Left renal cortex interstitium (tissue), 4 donors: ENCODE measurements around the gene SLC41A1. TPM values are rescaled to one million over a fixed set of nuclear protein-coding genes. Genes with fewer than 3 reads are reported as not detected.
"Not testable (repeated sequence)": the region's sequence is repeated elsewhere in the genome, so short reads cannot be mapped to it uniquely, and the experiment has no call there.

Experiments
- DNase-seq, 4 donors: peaks; one replicate each; pipeline ENCODE4 v3.0.0-alpha.2; 2013; ENCODE audit warnings: low read depth in 4 of 4, low spot score in 2 of 4, missing footprints in 1 of 4
- polyA plus RNA-seq, 4 donors: library from polyadenylated mRNA; unstranded; fragments of 120-200 nt; gene quantifications; one replicate each; pipeline ENCODE4 v1.2.1, GENCODE V29; 2013; ENCODE audit not compliant: insufficient read length in 4 of 4

SLC41A1 gene
- polyA plus RNA-seq, 4 donors, result 24.5 to 34.0 (median 30.7) TPM

DNA sequence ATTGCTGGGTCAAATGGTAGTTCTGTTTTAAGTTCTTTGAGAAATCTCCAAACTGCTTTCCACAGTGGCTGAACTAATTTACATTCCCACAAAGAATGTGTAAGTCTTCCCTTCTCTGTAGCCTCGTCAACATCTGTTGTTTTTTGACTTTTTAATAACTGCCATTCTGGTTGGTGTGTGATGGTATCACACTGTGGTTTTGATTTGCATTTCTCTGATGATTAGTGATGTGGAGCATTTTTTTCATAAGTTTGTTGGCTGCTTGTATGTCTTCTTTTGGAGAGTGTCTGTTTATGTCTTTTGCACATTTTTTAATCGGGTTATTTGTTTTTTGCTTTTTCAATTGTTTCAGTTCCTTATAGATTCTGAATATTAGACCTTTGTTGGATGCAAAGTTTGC, 10.3 kb upstream of the SLC41A1 start:
- DNase-seq, result not testable (repeated sequence)

DNA sequence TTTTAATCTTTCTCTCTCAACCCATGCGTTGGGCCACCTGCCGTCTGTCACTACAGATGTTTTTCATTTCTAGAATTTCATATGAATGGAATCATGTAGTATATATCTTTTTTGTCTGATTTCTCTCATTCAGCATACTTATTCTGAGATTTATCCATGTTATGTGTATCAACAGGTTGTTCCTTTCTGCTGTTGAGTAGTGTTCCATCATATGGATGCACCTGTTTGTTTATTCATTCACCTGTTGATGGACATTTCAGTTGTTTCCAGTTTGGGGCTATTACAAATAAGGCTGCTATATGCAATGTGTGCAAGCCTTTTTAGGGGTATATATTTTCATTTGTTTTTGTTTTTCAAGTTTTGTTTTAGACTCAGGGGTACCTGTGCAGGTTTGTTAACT, 9.4 kb upstream of the SLC41A1 start:
- no peak for DNase-seq

DNA sequence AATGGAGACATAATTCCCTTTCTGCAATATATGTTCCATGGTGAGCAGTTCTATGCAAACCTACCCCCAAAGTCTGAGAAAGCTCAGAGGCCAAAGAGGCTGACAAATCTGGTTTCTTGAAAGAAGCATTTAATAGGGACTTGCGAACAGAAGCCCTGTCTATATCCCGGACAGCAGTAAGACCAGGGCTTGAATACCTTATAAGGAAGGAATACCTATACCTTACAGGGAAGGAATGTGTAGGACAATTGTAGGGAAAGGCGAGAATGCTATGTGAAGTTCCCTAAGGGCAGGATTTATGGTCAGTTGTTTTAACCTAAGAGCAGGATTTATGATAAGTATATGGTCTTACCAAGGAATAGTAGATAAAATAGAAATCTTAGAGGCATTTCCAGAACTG, 5.0 kb upstream of the SLC41A1 start:
- DNase-seq, result no peak

- DNase-seq, result no peak
Measured at GRCh38 chr1:205817364-205817763, 4.4 kb upstream of the SLC41A1 start.

- DNase-seq, result no peak
Measured at GRCh38 chr1:205813755-205814058, 709 bp upstream of the SLC41A1 start.

- no peak for DNase-seq
Measured at GRCh38 chr1:205812271-205812877, 624 bp downstream of the SLC41A1 start.

DNA sequence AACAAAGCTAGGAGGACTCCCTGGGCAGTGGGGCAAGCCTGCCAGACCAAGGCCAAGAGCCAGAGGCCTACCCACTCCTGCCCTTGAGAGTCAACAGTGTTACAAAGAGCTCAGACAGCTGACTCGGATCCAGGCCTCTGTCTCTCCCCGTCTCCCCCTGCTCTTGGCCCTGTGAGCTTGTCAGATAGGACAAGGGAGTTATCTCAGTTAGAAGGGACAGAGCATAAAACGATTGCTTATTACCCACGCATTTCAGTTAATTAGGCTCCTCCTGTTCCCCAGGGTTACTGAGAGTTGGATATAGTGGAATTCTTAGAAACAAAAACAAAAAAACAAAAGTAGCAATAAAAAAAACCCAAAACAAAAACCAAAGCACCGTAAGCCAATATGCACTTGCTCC, 1.3 kb downstream of the SLC41A1 start:
- no peak for DNase-seq

DNA sequence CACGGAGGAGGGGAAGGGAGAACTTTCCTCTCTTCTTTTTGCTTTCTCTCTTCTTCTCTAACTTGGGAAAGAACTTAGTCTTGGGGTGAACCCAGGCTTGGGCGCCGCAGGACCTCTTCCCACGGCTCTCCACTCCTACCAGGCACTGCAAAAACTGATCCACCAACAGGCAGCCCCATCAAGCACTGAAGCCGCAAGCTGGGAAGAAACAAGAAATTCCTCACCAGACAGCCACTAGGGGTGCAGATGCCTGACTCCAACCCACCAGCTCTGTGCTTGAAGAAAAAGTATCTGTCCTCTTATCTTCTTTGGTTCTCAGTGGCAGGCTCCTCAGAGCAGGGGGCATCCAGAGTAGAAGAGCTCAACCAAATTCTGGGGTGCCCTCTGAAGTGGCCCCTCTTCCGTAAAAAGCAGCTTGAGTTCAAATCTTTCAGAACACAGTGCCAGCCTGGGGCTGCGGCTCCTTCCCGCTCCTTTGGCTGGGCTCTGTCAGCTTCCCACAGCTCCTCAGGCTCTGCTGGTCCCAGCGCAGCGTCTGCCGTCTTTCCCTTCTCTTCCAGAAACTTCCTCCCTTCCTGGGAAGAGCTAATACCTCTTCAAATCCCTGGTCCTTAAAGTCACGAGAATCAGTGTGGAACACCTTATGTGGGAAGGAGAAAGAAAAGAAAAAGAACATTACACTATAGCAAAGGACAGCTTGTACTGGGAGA, 2.4 kb downstream of the SLC41A1 start:
- DNase-seq, result no peak

DNA sequence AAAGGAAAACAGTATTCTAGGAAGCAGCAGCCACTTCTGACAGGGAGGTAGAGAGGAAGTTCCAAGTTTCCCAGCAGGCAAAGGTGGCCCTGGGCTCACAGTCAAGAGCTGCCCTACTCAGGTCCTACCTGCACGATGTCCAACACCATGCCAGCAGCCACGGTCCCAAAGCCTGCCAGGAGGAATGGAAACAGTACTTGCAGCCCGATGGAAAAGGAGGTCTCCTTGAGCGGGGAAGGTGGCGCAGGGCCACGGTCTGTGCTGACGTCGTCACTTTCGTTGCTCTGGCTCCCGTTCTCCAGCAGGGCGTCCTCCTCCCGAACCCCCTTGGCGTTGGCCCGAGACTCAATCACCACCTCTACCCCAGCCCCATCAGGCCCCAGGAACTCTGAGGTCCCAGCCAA, 3.1 kb downstream of the SLC41A1 start:
- no peak for DNase-seq

GRCh38 chr1:205809469-205809868, 3.5 kb downstream of the SLC41A1 start:
- DNase-seq, result no peak

DNA sequence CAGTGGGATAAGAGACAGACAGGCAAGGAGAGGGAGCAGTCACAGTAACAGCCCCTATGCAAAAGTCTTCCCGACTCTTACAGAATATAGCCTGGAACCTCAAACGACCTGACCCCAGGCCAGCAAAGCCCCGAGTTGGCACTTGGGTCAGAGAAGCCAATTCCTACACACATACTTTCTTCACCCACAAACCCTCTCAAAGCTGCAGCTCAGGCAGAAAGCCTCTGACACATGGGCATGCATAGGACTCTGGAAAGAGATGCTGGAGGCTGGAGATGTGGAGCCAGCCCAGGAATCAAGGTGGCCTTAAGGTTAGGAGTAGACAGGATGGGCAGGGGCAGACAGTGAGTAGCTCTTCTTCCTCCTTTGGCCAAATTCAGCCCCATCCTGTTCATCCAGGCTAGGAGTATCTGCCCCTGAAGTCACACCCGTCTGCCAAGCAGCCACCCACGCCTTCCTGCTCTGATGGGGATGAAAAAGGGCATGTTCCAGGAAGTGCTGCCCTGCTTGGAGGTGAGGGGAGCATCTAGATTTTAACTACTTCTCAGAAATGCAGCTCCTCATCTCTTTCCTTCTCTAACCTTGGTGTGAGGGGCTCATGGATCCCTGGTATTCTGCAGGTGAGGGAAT, 7.8 kb downstream of the SLC41A1 start:
- no peak for DNase-seq

DNA sequence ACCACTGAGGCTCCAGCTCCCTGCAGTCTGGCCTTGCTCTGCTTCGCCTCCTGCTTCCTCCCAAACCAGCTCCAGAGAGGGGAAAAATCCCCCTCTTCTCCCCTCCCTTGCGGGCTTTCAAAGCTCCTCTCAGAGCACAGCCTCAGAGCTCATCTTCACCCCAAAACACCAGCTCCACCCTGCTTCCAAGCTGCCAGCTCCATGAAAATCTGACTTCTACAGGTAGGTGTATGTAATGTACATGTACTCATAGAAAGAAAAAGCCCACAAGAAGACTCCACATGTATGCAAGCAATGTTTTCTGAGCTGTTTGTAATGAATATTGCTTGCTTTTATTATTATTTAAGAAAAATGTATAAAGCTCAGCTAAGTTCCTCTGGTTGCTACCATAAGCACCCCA, 8.4 kb downstream of the SLC41A1 start:
- DNase-seq, result no peak

DNA sequence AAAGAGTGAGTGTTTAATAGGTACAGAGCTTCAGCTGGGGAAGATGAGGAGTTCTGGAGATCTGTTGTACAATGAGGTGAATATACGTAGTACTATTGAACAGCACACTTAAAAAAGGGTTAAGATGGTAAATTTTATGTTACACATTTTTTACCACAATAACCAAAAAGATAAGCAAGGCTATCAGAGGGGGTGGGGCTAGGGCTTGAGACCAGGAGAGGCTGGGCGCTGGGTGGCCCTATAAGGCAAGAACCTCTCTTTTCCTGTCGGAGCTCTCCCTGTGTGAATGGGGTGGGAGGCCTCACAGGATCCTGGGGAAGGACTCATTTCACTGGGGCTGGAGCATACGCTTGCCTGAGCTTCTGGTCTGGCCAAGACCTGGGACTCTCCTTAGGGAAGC, 9.0 kb downstream of the SLC41A1 start:
- no peak for DNase-seq

DNA sequence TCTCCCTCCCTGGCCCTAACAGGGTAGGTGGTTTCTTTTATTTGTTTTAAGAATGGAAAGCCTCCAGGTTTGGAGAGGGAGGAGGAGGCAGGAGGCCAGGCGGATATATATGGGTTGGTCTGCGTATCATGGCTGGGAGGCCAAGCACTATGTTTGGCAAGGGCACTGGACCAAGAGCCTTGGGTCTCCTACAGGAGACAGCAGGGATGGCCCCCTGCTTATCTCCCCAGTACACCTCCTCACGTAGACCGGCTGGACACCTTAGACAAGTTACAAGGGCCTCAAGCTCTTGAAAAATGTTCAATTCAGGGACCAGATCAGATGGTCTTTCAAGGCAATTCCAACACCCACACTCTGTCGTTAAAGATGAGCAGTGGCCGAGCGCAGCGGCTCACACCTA, 10.9 kb downstream of the SLC41A1 start:
- DNase-seq, result no peak

DNA sequence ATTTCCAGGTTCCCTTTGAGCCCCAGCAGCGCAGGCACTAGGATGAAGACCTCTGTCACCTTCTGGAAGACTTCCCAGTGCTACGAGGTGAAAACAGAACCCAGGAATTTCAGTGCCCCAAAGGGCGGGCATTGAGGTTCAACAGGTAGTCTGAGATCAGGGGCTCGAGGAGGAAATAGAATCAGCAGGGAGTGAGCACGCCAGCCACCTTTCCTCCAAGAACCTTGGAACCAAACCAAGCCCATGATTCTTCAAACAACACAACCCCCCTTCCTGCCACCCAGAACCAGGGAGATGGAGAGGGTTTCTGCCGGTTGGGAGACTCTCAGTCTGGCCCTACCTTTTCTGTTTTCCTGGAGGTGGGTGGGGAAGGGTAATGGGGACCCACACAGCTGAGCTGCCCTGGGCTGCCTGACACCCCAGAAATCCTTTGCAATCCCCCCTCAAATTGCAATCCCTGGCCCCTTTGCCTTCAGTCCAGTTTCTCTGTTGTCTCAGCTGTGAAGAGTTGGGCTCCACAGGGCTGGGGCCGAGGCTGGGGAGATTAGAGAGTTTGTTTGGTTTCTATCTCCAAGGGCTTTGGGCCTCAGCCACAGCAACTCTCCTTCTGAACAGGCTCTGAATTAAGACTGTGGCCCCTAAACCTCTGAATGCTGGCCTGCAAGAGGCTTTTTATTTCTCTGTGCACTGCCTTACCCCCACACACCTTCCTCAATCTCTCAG, 11.9 kb downstream of the SLC41A1 start:
- DNase-seq, result no peak

DNA sequence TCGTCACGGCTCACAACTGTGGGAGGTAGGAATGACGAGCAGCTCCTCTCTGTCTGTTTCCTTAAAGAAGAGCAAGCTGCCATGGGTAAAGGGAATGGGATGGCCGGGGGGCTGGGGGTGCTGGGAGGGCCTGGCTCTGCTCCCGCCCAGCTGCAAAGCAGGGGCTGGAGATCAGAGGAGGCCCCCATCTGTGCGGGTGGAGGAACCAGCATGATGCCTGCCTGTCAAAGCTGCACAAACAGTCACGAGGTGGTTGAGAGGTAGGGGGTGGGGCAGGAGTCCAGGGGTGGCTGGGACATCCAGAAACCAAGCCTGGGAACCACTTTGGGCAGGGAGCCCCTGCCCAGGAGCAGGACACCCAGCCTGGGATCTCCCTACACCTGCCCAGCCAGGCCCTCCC, 12.6 kb downstream of the SLC41A1 start:
- DNase-seq, result no peak

GRCh38 chr1:205798577-205798976, 14.4 kb downstream of the SLC41A1 start:
- DNase-seq, result no peak

- DNase-seq, result no peak
Measured at GRCh38 chr1:205797168-205797567, 15.8 kb downstream of the SLC41A1 start.

- no peak for DNase-seq
Measured at GRCh38 chr1:205794011-205794730, 18.8 kb downstream of the SLC41A1 start.

DNA sequence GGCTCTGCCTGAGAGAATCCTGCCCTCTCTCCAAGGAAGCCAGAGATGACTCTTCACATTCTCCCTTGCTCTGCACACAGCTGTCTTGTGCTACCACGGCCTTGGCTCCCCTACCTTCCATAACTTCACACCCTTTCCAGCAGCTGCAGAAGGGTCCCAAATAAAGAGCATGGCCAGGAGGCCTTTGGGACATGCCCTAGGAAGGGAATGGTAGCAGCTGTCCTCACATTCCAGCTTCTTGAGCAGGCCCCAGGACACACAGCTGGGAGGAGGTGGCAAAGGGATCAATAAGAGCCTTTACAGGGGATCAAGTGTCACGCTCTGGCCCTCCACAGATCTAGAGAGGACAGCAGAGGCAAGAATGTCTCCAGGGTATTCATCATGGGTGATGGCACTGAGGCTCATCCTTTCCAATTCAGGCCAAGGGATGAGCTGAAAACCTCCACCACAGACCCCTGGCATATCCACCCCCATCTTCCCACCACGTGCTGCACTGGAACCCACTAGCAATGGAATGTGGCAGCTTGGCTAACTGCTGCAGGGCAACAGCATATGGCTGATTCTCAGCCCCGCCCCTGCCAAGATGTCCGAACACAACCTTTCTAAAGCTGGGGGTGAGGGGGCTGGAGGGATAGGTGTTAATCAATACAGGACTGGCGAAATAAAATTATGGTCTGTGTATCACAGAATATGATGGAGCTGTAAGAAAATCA, 19.9 kb downstream of the SLC41A1 start:
- DNase-seq, result no peak
